ENCODE data around the gene GATB. TPM values are rescaled to one million over a fixed set of nuclear protein-coding genes. Genes with fewer than 3 reads are reported as not detected.

The GATB gene
- polyA plus RNA-seq, 1 donor from 2014 or later: 15.8 TPM

DNA sequence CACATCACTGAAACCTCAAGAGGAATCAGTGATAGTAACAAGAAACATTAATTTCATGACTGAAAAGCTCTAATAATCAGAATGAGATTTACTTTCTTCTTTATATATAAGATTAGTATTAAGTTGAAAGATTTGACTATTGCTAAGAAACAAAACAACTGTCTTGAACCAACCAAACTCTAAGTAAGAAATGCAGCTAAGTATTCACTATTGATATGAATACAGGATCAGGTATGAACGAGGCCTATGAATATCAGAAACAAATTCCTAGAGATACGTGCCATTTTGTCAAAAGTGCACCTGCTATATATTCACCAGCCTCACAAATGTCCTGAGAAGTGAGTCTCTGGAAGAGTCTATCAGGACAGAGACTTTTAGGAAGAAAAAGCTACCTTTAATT is 32.1 kb downstream of the GATB start:
- H3K9me3 Mint-ChIP-seq: no peaks in the 10 kb centered on the region
- peaks cover 0 to 13% (median 1%) of the 10 kb centered on the region in 3 donors for H3K4me1 Mint-ChIP-seq
- peaks cover 32% of the 10 kb centered on the region for H3K36me3 Mint-ChIP-seq
- no peak overlapping the region for H3K4me3 Mint-ChIP-seq
- H3K27ac Mint-ChIP-seq: no peak overlapping the region
- H3K27me3 Mint-ChIP-seq: no peaks in the 10 kb centered on the region

GRCh38 chr4:151728006-151728405 is 32.8 kb downstream of the GATB start:
- Mint-ChIP-seq H3K27ac (no peak overlapping the region), H3K27me3 (no peaks in the 10 kb centered on the region), H3K9me3 (no peaks in the 10 kb centered on the region), H3K4me1 (peaks cover 0 to 13% (median 1%) of the 10 kb centered on the region in 3 donors), H3K36me3 (peaks cover 32% of the 10 kb centered on the region), H3K4me3 (no peak overlapping the region)

- no peak overlapping the region for H3K27ac Mint-ChIP-seq
- no peaks in the 10 kb centered on the region for H3K9me3 Mint-ChIP-seq
- no peak overlapping the region for H3K4me3 Mint-ChIP-seq
- H3K4me1 Mint-ChIP-seq: peaks cover 0 to 11% (median 1%) of the 10 kb centered on the region in 3 donors
- H3K36me3 Mint-ChIP-seq: peaks cover 30% of the 10 kb centered on the region
- H3K27me3 Mint-ChIP-seq: no peaks in the 10 kb centered on the region
Measured at GRCh38 chr4:151727365-151727764, 33.4 kb downstream of the GATB start.

- peaks cover 29% of the 10 kb centered on the region for H3K36me3 Mint-ChIP-seq
- no peak overlapping the region for H3K27ac Mint-ChIP-seq
- H3K9me3 Mint-ChIP-seq: no peaks in the 10 kb centered on the region
- H3K4me1 Mint-ChIP-seq: peaks cover 0 to 8% (median 0%) of the 10 kb centered on the region in 3 donors
- no peaks in the 10 kb centered on the region for H3K27me3 Mint-ChIP-seq
- H3K4me3 Mint-ChIP-seq: peak overlapping the region in 1 of 4 donors; percentile 15
Measured at GRCh38 chr4:151725087-151725486, 35.7 kb downstream of the GATB start.

DNA sequence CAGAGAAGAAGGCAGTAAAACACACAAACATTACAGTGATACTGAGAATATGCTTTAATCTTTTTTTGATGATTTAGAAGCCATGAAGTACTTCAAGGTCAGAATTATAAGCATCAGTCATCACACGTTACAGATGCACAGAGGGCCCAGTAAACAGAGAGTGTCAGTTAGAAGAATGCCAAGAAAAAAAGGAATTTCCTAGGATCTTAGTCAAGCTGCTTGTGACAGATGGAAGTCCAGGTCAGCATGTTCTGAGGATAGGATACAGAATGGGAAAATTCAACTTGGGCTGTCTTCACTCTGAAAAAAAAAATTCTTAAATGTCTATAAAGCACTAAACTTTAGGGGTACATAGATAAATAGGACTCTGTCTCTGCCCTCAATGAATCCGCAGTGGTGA is 38.9 kb downstream of the GATB start:
- Mint-ChIP-seq H3K4me1 (peaks cover 0 to 4% (median 0%) of the 10 kb centered on the region in 3 donors), H3K27me3 (no peaks in the 10 kb centered on the region), H3K27ac (no peak overlapping the region), H3K4me3 (no peak overlapping the region), H3K9me3 (no peaks in the 10 kb centered on the region), H3K36me3 (peaks cover 13% of the 10 kb centered on the region)

DNA sequence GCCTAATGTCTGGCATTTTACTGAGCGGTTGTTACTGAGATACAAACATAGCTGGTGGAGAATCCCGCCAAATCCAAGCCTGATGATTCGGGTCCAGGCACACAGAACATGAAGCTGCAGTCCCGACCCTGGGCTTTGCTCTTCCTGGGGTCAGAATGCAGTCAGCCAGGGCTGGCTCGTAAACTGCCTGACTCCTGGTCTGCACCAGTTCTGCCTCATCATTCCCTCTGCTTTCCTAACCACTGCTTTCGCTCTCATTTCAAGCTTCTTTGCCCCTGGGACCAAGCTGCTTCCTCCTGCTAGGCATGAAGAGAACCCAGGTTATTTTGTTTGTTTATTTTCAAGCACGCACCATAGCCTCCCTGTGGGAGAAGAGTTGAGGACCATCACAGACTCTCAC is 39.3 kb downstream of the GATB start:
- Mint-ChIP-seq H3K27ac (no peak overlapping the region), H3K36me3 (peaks cover 16% of the 10 kb centered on the region), H3K4me3 (no peak overlapping the region), H3K9me3 (no peaks in the 10 kb centered on the region), H3K27me3 (no peaks in the 10 kb centered on the region), H3K4me1 (peaks cover 0 to 4% (median 0%) of the 10 kb centered on the region in 3 donors)

- Mint-ChIP-seq H3K27me3 (no peaks in the 10 kb centered on the region), H3K4me3 (no peak overlapping the region), H3K9me3 (no peaks in the 10 kb centered on the region), H3K4me1 (peaks cover 0 to 4% (median 0%) of the 10 kb centered on the region in 3 donors), H3K36me3 (peaks cover 16% of the 10 kb centered on the region), H3K27ac (peak overlapping the region in 1 of 3 donors; percentile 60)
Measured at GRCh38 chr4:151719956-151720334, 40.9 kb downstream of the GATB start.

GRCh38 chr4:151718984-151719955 is 41.5 kb downstream of the GATB start:
- H3K4me1 Mint-ChIP-seq: peaks cover 0 to 2% (median 0%) of the 10 kb centered on the region in 3 donors
- peak overlapping the region in 1 of 4 donors; percentile 51 for H3K4me3 Mint-ChIP-seq
- peaks cover 12% of the 10 kb centered on the region for H3K36me3 Mint-ChIP-seq
- no peaks in the 10 kb centered on the region for H3K27me3 Mint-ChIP-seq
- no peaks in the 10 kb centered on the region for H3K9me3 Mint-ChIP-seq
- H3K27ac Mint-ChIP-seq: peak overlapping the region in 1 of 3 donors; percentile 60

DNA sequence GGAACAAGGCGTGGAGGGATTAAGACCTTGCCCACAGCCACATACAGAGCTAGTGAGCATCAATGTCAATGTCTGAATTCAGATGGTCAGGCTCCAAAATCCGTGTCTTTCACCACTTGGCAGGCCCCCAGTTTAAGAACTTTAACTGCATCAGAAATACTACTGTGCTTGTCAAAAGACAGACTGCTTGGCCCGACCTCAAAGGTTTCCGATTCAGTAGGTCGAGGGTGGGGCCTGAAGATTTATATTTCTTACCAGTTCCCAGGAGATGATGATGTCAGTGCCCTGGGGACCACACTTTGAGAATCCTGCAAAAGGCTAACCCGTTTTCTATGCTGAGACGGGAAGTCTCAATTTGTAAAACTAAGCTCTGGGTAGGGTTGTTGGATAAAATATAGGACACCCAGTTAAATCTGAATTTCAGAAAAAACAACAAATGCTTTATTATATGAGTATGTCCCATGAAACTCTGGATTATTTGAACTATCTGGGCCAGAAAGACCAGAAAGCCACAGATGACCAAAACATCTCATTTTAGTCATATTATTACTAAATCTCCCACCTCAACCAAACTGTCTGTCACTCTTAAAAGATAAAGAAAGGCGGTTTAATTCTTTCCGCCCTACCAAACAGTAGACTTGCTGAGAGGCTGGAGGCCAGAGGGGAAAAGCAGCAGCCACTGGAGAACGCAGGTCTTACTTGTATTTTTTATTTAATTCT is 42.7 kb downstream of the GATB start:
- peak overlapping the region in 1 of 3 donors; percentile 31 for H3K27ac Mint-ChIP-seq
- no peak overlapping the region for H3K4me3 Mint-ChIP-seq
- no peaks in the 10 kb centered on the region for H3K27me3 Mint-ChIP-seq
- H3K4me1 Mint-ChIP-seq: no peaks in the 10 kb centered on the region
- H3K36me3 Mint-ChIP-seq: peaks cover 8% of the 10 kb centered on the region
- no peaks in the 10 kb centered on the region for H3K9me3 Mint-ChIP-seq

- Mint-ChIP-seq H3K27ac (no peak overlapping the region), H3K4me1 (no peaks in the 10 kb centered on the region), H3K4me3 (no peak overlapping the region), H3K36me3 (peaks cover 12% of the 10 kb centered on the region), H3K27me3 (no peaks in the 10 kb centered on the region), H3K9me3 (no peaks in the 10 kb centered on the region)
Measured at GRCh38 chr4:151717314-151717713, 43.5 kb downstream of the GATB start.

DNA sequence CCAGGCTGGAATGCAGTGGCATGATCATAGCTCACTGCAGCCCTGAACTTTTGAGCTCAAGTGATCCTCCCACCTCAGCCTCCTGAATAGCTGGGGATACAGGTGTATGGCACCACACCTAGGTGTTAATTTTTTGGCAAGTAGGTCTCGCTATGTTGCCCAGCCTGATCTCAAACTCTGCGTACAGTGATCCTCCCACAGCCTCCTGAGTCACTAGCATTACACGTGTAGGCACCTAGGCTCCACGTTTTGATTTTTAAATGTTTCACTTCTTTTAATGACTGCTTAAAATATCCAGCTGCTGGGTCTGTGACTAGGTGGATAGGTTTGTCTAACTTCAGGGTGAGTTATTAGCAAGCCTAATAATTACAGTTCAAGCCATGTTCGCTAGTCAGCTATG is 44.5 kb downstream of the GATB start:
- H3K27ac Mint-ChIP-seq: no peak overlapping the region
- peaks cover 13% of the 10 kb centered on the region for H3K36me3 Mint-ChIP-seq
- no peak overlapping the region for H3K4me3 Mint-ChIP-seq
- H3K9me3 Mint-ChIP-seq: no peaks in the 10 kb centered on the region
- H3K27me3 Mint-ChIP-seq: no peaks in the 10 kb centered on the region
- H3K4me1 Mint-ChIP-seq: no peaks in the 10 kb centered on the region

- Mint-ChIP-seq H3K9me3 (no peaks in the 10 kb centered on the region), H3K36me3 (peaks cover 15% of the 10 kb centered on the region), H3K27me3 (no peaks in the 10 kb centered on the region), H3K4me1 (no peaks in the 10 kb centered on the region), H3K27ac (no peak overlapping the region), H3K4me3 (no peak overlapping the region)
Measured at GRCh38 chr4:151715881-151716280, 44.9 kb downstream of the GATB start.

GRCh38 chr4:151712777-151713176 is 48.0 kb downstream of the GATB start:
- Mint-ChIP-seq H3K4me3 (no peak overlapping the region), H3K36me3 (peaks cover 20% of the 10 kb centered on the region), H3K9me3 (no peaks in the 10 kb centered on the region), H3K27me3 (no peaks in the 10 kb centered on the region), H3K27ac (no peak overlapping the region), H3K4me1 (no peaks in the 10 kb centered on the region)

DNA sequence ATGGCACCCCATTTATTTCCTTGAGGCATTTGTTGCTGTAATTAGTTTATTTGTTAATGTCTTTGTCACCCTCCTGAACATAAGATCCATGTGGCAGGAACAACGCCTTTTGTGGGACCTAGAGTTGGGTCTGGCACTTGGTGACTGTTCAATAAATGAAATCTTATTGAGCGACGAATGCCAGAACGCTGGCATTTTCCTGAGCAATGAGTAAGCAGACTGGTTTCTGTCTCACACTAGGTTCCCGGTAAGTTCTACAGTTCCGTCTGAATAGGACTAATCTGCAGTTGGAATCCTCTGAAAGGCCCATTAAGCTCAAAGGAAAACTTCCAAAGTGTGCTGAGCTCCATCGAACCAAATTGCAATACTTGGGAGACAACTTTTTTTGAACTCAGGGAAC is 49.2 kb downstream of the GATB start:
- peaks cover 16% of the 10 kb centered on the region for H3K36me3 Mint-ChIP-seq
- no peak overlapping the region for H3K27ac Mint-ChIP-seq
- no peaks in the 10 kb centered on the region for H3K27me3 Mint-ChIP-seq
- H3K4me1 Mint-ChIP-seq: no peaks in the 10 kb centered on the region
- H3K9me3 Mint-ChIP-seq: no peaks in the 10 kb centered on the region
- H3K4me3 Mint-ChIP-seq: no peak overlapping the region

DNA sequence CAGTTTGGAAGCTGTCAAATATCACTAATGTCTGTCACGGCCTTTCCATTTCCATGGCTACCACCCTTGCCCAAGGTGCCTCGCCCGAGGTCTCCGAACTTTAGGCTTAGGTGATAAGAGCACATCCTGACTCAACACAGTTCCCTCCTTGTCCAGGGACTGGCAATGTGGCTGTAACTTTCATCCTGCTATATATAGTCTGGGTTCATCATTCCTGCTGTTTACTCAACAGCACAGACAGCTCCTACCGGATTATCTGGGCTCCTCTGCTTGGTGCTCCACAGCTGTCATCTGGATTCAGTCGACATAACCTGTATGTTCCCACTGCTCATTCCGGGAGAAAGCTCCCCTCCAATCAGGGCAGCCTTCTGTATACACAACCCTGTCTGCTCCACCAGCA is 51.2 kb downstream of the GATB start:
- Mint-ChIP-seq H3K4me3 (peak overlapping the region in 1 of 4 donors; percentile 62), H3K4me1 (no peaks in the 10 kb centered on the region), H3K9me3 (no peaks in the 10 kb centered on the region), H3K27ac (no peak overlapping the region), H3K36me3 (peaks cover 18% of the 10 kb centered on the region), H3K27me3 (no peaks in the 10 kb centered on the region)

Measured in IgD-negative memory B cell (primary cell).